Measurements from ENCODE around the gene ZNF684. TPM values are rescaled to one million over a fixed set of nuclear protein-coding genes. Genes with fewer than 3 reads are reported as not detected.
"Not testable (repeated sequence)": the region's sequence is repeated elsewhere in the genome, so short reads cannot be mapped to it uniquely, and the experiment has no call there.

ZNF684 gene
- polyA plus RNA-seq, 1 donor = 5.6 TPM

DNA sequence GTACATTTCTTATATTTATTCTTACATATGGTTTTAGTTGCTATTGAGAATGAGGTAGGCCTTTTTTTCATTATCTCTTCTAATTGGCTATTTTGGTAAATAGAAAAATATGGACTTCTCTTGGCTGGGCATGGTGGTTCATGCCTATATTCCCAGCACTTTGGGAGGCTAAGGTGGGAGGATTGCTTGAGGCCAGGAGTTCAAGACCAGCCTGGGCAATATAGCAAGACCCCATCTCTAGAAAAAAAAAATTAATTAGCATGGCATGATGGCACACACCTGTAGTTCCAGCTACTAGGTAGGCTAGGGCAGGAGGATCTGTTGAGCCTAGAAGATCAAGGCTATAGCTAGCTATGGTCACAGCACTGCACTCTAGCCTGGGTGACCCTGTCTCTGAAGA lies 3.2 kb downstream of the ZNF684 start:
- H3K9me3 ChIP-seq (ENCODE audit: control insufficient read depth, low read depth, low read length) = no peaks in the 10 kb centered on the region
- peaks cover 3% of the 10 kb centered on the region for H3K4me1 ChIP-seq (ENCODE audit: control insufficient read depth, insufficient read depth, low read length)
- H3K27me3 ChIP-seq (ENCODE audit: control insufficient read depth, insufficient read depth, low read length) = no peaks in the 10 kb centered on the region
- no peak overlapping the region for H3K27ac ChIP-seq (ENCODE audit: low read length)
- H3K4me3 ChIP-seq (ENCODE audit: low read length) = no peak overlapping the region
- no peaks in the 10 kb centered on the region for H3K36me3 ChIP-seq (ENCODE audit: control insufficient read depth, insufficient read depth, low read length)
- DNase-seq = no peak

DNA sequence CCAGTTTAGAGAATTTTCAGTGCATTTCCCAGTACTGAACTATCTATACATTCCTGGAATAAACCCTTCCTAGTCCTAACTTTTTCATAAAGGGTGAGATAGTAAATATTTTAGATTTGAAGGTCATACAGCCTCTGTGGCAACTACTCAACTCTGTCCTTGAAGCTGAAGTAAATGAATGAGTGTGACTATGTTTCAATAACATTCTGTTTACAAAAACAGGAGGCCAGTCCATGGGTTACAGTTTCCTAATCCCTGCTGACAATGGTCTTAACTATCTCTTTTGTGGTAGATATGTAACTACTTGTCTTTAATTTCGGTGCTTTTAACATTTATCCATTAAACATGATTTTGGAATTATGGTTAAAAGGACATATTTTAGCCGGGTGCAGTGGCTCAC lies 4.3 kb downstream of the ZNF684 start:
- Histone ChIP-seq H3K36me3 (ENCODE audit: control insufficient read depth, insufficient read depth, low read length) (peaks cover under 1% of the 10 kb centered on the region), H3K4me1 (ENCODE audit: control insufficient read depth, insufficient read depth, low read length) (peaks cover 3% of the 10 kb centered on the region), H3K4me3 (ENCODE audit: low read length) (no peak overlapping the region), H3K27me3 (ENCODE audit: control insufficient read depth, insufficient read depth, low read length) (no peaks in the 10 kb centered on the region), H3K27ac (ENCODE audit: low read length) (no peak overlapping the region), H3K9me3 (ENCODE audit: control insufficient read depth, low read depth, low read length) (no peaks in the 10 kb centered on the region)
- no peak for DNase-seq
- WGBS (ENCODE audit: insufficient coverage, low lambda C conversion rate) = no CpG with 5 or more reads among the region's 2 CpGs

DNA sequence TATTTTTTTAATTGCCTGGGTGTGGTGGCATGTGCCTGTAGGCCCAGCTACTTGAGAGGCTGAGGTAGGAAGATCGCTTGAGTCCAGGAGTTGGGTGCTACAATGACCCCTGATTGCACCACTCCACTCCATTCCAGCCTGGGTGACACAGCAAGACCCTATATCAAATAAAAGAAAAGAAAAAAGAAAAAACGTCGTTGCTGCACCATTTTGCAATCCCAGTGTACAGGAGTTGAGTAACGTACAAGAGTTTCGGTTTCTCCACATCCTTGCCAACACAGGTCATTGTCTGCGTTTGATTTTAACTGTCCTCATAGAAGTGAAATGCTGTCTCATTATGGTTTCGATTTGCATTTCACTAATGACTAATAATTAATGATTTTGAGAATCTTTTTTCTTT lies 7.9 kb downstream of the ZNF684 start:
- 92% methylated on average over 2 of the region's 7 CpGs for WGBS (ENCODE audit: insufficient coverage, low lambda C conversion rate)
- Histone ChIP-seq H3K9me3 (ENCODE audit: control insufficient read depth, low read depth, low read length) (no peaks in the 10 kb centered on the region), H3K4me3 (ENCODE audit: low read length) (no peak overlapping the region), H3K27ac (ENCODE audit: low read length) (no peak overlapping the region), H3K36me3 (ENCODE audit: control insufficient read depth, insufficient read depth, low read length) (peaks cover 7% of the 10 kb centered on the region), H3K27me3 (ENCODE audit: control insufficient read depth, insufficient read depth, low read length) (no peaks in the 10 kb centered on the region), H3K4me1 (ENCODE audit: control insufficient read depth, insufficient read depth, low read length) (no peaks in the 10 kb centered on the region)
- DNase-seq = no peak

GRCh38 chr1:40546957-40547356 lies 15.5 kb downstream of the ZNF684 start:
- Histone ChIP-seq H3K4me3 (ENCODE audit: low read length) (no peak overlapping the region), H3K27me3 (ENCODE audit: control insufficient read depth, insufficient read depth, low read length) (no peaks in the 10 kb centered on the region), H3K9me3 (ENCODE audit: control insufficient read depth, low read depth, low read length) (no peaks in the 10 kb centered on the region), H3K4me1 (ENCODE audit: control insufficient read depth, insufficient read depth, low read length) (no peaks in the 10 kb centered on the region), H3K27ac (ENCODE audit: low read length) (no peak overlapping the region), H3K36me3 (ENCODE audit: control insufficient read depth, insufficient read depth, low read length) (peaks cover 13% of the 10 kb centered on the region)
- no peak for DNase-seq
- WGBS (ENCODE audit: insufficient coverage, low lambda C conversion rate) = no CpG with 5 or more reads among the region's 4 CpGs

DNA sequence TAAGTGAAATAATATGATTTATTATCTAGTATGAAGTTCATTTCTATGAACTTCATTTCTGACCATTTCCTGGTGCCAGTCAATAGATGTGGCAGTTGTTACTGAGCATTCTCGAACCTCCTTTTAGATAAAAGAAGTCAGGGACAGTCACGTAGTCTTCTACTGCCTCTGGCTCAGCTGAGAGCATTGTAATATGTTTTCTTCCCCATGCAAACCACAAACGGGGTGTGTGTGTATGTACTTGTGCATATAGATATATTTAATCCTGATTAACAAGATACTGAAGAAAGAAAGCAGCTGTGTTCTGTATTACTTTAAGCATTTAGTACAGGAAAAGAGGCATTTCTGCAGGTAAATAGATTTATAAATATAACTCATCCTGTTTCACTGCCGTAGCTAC lies 21.6 kb downstream of the ZNF684 start:
- no peaks in the 10 kb centered on the region for H3K36me3 ChIP-seq (ENCODE audit: control insufficient read depth, insufficient read depth, low read length)
- no peak overlapping the region for H3K4me3 ChIP-seq (ENCODE audit: low read length)
- WGBS (ENCODE audit: insufficient coverage, low lambda C conversion rate) = no CpG with 5 or more reads among the region's 4 CpGs
- no peaks in the 10 kb centered on the region for H3K9me3 ChIP-seq (ENCODE audit: control insufficient read depth, low read depth, low read length)
- no peak for DNase-seq
- H3K4me1 ChIP-seq (ENCODE audit: control insufficient read depth, insufficient read depth, low read length) = no peaks in the 10 kb centered on the region
- no peak overlapping the region for H3K27ac ChIP-seq (ENCODE audit: low read length)
- no peaks in the 10 kb centered on the region for H3K27me3 ChIP-seq (ENCODE audit: control insufficient read depth, insufficient read depth, low read length)

- not testable (repeated sequence) for H3K4me1 ChIP-seq (ENCODE audit: control insufficient read depth, insufficient read depth, low read length); DNase-seq; H3K4me3 ChIP-seq (ENCODE audit: low read length); H3K27me3 ChIP-seq (ENCODE audit: control insufficient read depth, insufficient read depth, low read length); H3K9me3 ChIP-seq (ENCODE audit: control insufficient read depth, low read depth, low read length); H3K27ac ChIP-seq (ENCODE audit: low read length); H3K36me3 ChIP-seq (ENCODE audit: control insufficient read depth, insufficient read depth, low read length)
- WGBS (ENCODE audit: insufficient coverage, low lambda C conversion rate) = no CpG with 5 or more reads among the region's 7 CpGs
Observed at GRCh38 chr1:40554807-40555206, 23.4 kb downstream of the ZNF684 start.

DNA sequence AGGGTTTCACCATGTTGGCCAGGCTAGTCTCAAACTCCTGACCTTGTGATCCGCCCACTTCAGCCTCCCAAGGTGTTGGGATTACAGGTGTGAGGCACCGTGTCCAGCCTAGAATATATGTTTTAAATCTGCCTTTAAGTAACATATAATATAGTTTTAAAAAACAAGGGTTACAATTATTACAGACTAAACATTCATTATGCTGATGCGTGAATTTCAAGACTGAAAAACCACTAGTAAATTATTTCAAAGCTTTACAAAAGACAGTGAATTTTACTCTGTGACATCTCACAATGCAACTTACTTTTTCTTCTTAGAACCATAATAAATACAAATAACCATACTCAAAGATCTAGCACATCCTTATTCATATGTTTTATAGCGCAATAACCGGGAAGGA lies 24.7 kb downstream of the ZNF684 start:
- DNase-seq = no peak
- WGBS (ENCODE audit: insufficient coverage, low lambda C conversion rate) = 100% methylated on average over 1 of the region's 5 CpGs
- H3K4me1 ChIP-seq (ENCODE audit: control insufficient read depth, insufficient read depth, low read length) = no peaks in the 10 kb centered on the region

DNA sequence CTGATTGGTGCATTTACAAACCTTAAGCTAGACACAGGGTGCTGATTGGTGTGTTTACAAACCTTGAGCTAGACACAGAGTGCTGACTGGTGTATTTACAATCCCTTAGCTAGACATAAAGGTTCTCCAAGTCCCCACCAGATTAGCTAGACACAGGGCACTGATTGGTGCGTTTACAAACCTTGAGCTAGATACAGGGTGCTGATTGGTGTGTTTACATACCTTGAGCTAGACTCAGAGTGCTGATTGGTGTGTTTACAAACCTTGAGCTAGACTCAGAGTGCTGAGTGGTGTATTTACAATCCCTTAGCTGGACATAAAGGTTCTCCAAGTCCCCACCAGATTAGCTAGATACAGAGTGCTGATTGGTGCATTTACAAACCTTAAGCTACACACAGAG lies 26.8 kb downstream of the ZNF684 start:
- H3K27me3 ChIP-seq (ENCODE audit: control insufficient read depth, insufficient read depth, low read length); DNase-seq; H3K4me1 ChIP-seq (ENCODE audit: control insufficient read depth, insufficient read depth, low read length); H3K27ac ChIP-seq (ENCODE audit: low read length); H3K36me3 ChIP-seq (ENCODE audit: control insufficient read depth, insufficient read depth, low read length); H3K9me3 ChIP-seq (ENCODE audit: control insufficient read depth, low read depth, low read length); H3K4me3 ChIP-seq (ENCODE audit: low read length): not testable (repeated sequence)
- no CpG with 5 or more reads among the region's 1 CpG for WGBS (ENCODE audit: insufficient coverage, low lambda C conversion rate)

More for the DNA sequence above, 24.7 kb downstream of the ZNF684 start:
- Histone ChIP-seq H3K27ac (ENCODE audit: low read length) (no peak overlapping the region), H3K36me3 (ENCODE audit: control insufficient read depth, insufficient read depth, low read length) (no peaks in the 10 kb centered on the region), H3K4me3 (ENCODE audit: low read length) (no peak overlapping the region), H3K9me3 (ENCODE audit: control insufficient read depth, low read depth, low read length) (peaks cover 3% of the 10 kb centered on the region), H3K27me3 (ENCODE audit: control insufficient read depth, insufficient read depth, low read length) (no peaks in the 10 kb centered on the region)

GRCh38 chr1:40562185-40562584 lies 30.7 kb downstream of the ZNF684 start:
- Histone ChIP-seq H3K27me3 (ENCODE audit: control insufficient read depth, insufficient read depth, low read length) (no peaks in the 10 kb centered on the region), H3K4me3 (ENCODE audit: low read length) (no peak overlapping the region), H3K36me3 (ENCODE audit: control insufficient read depth, insufficient read depth, low read length) (no peaks in the 10 kb centered on the region), H3K9me3 (ENCODE audit: control insufficient read depth, low read depth, low read length) (peaks cover 3% of the 10 kb centered on the region), H3K27ac (ENCODE audit: low read length) (no peak overlapping the region), H3K4me1 (ENCODE audit: control insufficient read depth, insufficient read depth, low read length) (no peaks in the 10 kb centered on the region)
- no peak for DNase-seq
- WGBS (ENCODE audit: insufficient coverage, low lambda C conversion rate) = no CpG with 5 or more reads among the region's 2 CpGs

- H3K36me3 ChIP-seq (ENCODE audit: control insufficient read depth, insufficient read depth, low read length) = no peaks in the 10 kb centered on the region
- peaks cover 3% of the 10 kb centered on the region for H3K9me3 ChIP-seq (ENCODE audit: control insufficient read depth, low read depth, low read length)
- no peak overlapping the region for H3K4me3 ChIP-seq (ENCODE audit: low read length)
- no peaks in the 10 kb centered on the region for H3K27me3 ChIP-seq (ENCODE audit: control insufficient read depth, insufficient read depth, low read length)
- 95% methylated on average over 2 of the region's 4 CpGs for WGBS (ENCODE audit: insufficient coverage, low lambda C conversion rate)
- H3K4me1 ChIP-seq (ENCODE audit: control insufficient read depth, insufficient read depth, low read length) = no peaks in the 10 kb centered on the region
- DNase-seq = no peak
- no peak overlapping the region for H3K27ac ChIP-seq (ENCODE audit: low read length)
Observed at GRCh38 chr1:40563266-40563665, 31.8 kb downstream of the ZNF684 start.

DNA sequence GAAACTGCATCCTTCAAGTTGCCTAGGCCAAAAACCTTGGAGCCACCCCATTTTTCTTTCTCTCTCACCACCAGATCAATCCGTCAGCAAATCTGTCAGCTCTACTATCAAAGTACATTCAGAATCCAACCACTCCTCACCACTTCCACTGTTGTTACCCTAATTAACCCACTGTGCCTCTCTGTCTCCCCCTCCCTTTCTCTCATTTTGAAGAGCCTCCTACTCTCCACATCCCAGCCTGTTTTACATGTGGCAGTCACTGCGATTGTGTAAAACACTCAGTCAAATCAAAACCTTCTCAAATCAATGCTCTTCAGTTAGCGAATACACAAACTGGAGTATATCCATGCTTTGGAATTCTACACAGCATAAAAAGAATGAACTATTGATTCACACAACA lies 33.1 kb downstream of the ZNF684 start:
- no peaks in the 10 kb centered on the region for H3K36me3 ChIP-seq (ENCODE audit: control insufficient read depth, insufficient read depth, low read length)
- H3K4me1 ChIP-seq (ENCODE audit: control insufficient read depth, insufficient read depth, low read length) = no peaks in the 10 kb centered on the region
- no peaks in the 10 kb centered on the region for H3K27me3 ChIP-seq (ENCODE audit: control insufficient read depth, insufficient read depth, low read length)
- H3K4me3 ChIP-seq (ENCODE audit: low read length) = no peak overlapping the region
- H3K27ac ChIP-seq (ENCODE audit: low read length) = no peak overlapping the region
- no peaks in the 10 kb centered on the region for H3K9me3 ChIP-seq (ENCODE audit: control insufficient read depth, low read depth, low read length)
- DNase-seq = no peak
- 61% methylated on average over 3 of the region's 3 CpGs for WGBS (ENCODE audit: insufficient coverage, low lambda C conversion rate)

Measured in large intestine (tissue), 3 donors.